ENCODE data around the gene PRKN. TPM values are rescaled to one million over a fixed set of nuclear protein-coding genes. Genes with fewer than 3 reads are reported as not detected.

The PRKN gene
- total and polyA plus RNA-seq, 2 donors, result 3.5 to 6.5 TPM

GRCh38 chr6:162369091-162369490 is 358.5 kb downstream of the PRKN start:
- WGBS, result 97% methylated on average over 2 of the region's 2 CpGs

GRCh38 chr6:162364488-162364887 is 363.1 kb downstream of the PRKN start:
- H3K4me3 ChIP-seq (ENCODE audit: low read depth, low read length), result no peak overlapping the region
- H3K36me3 ChIP-seq (ENCODE audit: insufficient read depth), result no peaks in the 10 kb centered on the region
- no peak overlapping the region for H3K27ac ChIP-seq (ENCODE audit: low read depth)
- no peak for DNase-seq (ENCODE audit: extremely low spot score)
- 77% methylated on average over 4 of the region's 4 CpGs for WGBS
- H3K4me1 ChIP-seq (ENCODE audit: insufficient read depth), result no peaks in the 10 kb centered on the region

More at GRCh38 chr6:162369091-162369490, 358.5 kb downstream of the PRKN start:
- Histone ChIP-seq H3K36me3 (ENCODE audit: insufficient read depth) (no peaks in the 10 kb centered on the region), H3K4me3 (ENCODE audit: low read depth, low read length) (no peak overlapping the region), H3K27ac (ENCODE audit: low read depth) (no peak overlapping the region), H3K4me1 (ENCODE audit: insufficient read depth) (no peaks in the 10 kb centered on the region)
- DNase-seq (ENCODE audit: extremely low spot score), result no peak

- Histone ChIP-seq H3K36me3 (ENCODE audit: insufficient read depth) (no peaks in the 10 kb centered on the region), H3K4me3 (ENCODE audit: low read depth, low read length) (no peak overlapping the region), H3K27ac (ENCODE audit: low read depth) (no peak overlapping the region), H3K4me1 (ENCODE audit: insufficient read depth) (no peaks in the 10 kb centered on the region)
- 79% methylated on average over 4 of the region's 4 CpGs for WGBS
- DNase-seq (ENCODE audit: extremely low spot score), result no peak
Observed at GRCh38 chr6:162363757-162364156, 363.8 kb downstream of the PRKN start.

- 79% methylated on average over 6 of the region's 6 CpGs for WGBS
- no peak overlapping the region for H3K4me3 ChIP-seq (ENCODE audit: low read depth, low read length)
Observed at GRCh38 chr6:162360901-162361567, 366.5 kb downstream of the PRKN start.

GRCh38 chr6:162358625-162359024 is 368.9 kb downstream of the PRKN start:
- no peak overlapping the region for H3K4me3 ChIP-seq (ENCODE audit: low read depth, low read length)
- WGBS, result 85% methylated on average over 4 of the region's 4 CpGs
- DNase-seq (ENCODE audit: extremely low spot score), result no peak
- H3K4me1 ChIP-seq (ENCODE audit: insufficient read depth), result no peaks in the 10 kb centered on the region
- no peak overlapping the region for H3K27ac ChIP-seq (ENCODE audit: low read depth)
- H3K36me3 ChIP-seq (ENCODE audit: insufficient read depth), result no peaks in the 10 kb centered on the region

More at GRCh38 chr6:162360901-162361567, 366.5 kb downstream of the PRKN start:
- no peak for DNase-seq (ENCODE audit: extremely low spot score)
- Histone ChIP-seq H3K4me1 (ENCODE audit: insufficient read depth) (no peaks in the 10 kb centered on the region), H3K36me3 (ENCODE audit: insufficient read depth) (no peaks in the 10 kb centered on the region), H3K27ac (ENCODE audit: low read depth) (no peak overlapping the region)

GRCh38 chr6:162345051-162345511 is 382.5 kb downstream of the PRKN start:
- no peaks in the 10 kb centered on the region for H3K4me1 ChIP-seq (ENCODE audit: insufficient read depth)
- WGBS, result 77% methylated on average over 4 of the region's 4 CpGs
- no peak overlapping the region for H3K27ac ChIP-seq (ENCODE audit: low read depth)
- no peaks in the 10 kb centered on the region for H3K36me3 ChIP-seq (ENCODE audit: insufficient read depth)
- DNase-seq (ENCODE audit: extremely low spot score), result no peak
- H3K4me3 ChIP-seq (ENCODE audit: low read depth, low read length), result no peak overlapping the region

- WGBS, result 80% methylated on average over 2 of the region's 2 CpGs
- Histone ChIP-seq H3K27ac (ENCODE audit: low read depth) (no peak overlapping the region), H3K36me3 (ENCODE audit: insufficient read depth) (no peaks in the 10 kb centered on the region), H3K4me1 (ENCODE audit: insufficient read depth) (no peaks in the 10 kb centered on the region), H3K4me3 (ENCODE audit: low read depth, low read length) (no peak overlapping the region)
- no peak for DNase-seq (ENCODE audit: extremely low spot score)
Observed at GRCh38 chr6:162344646-162345010, 382.9 kb downstream of the PRKN start.

GRCh38 chr6:162343936-162344645 is 383.5 kb downstream of the PRKN start:
- Histone ChIP-seq H3K4me1 (ENCODE audit: insufficient read depth) (no peaks in the 10 kb centered on the region), H3K4me3 (ENCODE audit: low read depth, low read length) (no peak overlapping the region), H3K36me3 (ENCODE audit: insufficient read depth) (no peaks in the 10 kb centered on the region), H3K27ac (ENCODE audit: low read depth) (no peak overlapping the region)
- WGBS, result 53% methylated on average over 8 of the region's 8 CpGs
- no peak for DNase-seq (ENCODE audit: extremely low spot score)

- WGBS, result 56% methylated on average over 3 of the region's 3 CpGs
- H3K4me3 ChIP-seq (ENCODE audit: low read depth, low read length), result no peak overlapping the region
- no peak for DNase-seq (ENCODE audit: extremely low spot score)
- no peaks in the 10 kb centered on the region for H3K4me1 ChIP-seq (ENCODE audit: insufficient read depth)
- no peak overlapping the region for H3K27ac ChIP-seq (ENCODE audit: low read depth)
- H3K36me3 ChIP-seq (ENCODE audit: insufficient read depth), result no peaks in the 10 kb centered on the region
Observed at GRCh38 chr6:162343198-162343935, 384.2 kb downstream of the PRKN start.

GRCh38 chr6:162337412-162337811 is 390.2 kb downstream of the PRKN start:
- Histone ChIP-seq H3K4me1 (ENCODE audit: insufficient read depth) (no peaks in the 10 kb centered on the region), H3K27ac (ENCODE audit: low read depth) (no peak overlapping the region), H3K36me3 (ENCODE audit: insufficient read depth) (no peaks in the 10 kb centered on the region), H3K4me3 (ENCODE audit: low read depth, low read length) (no peak overlapping the region)
- WGBS, result 78% methylated on average over 6 of the region's 6 CpGs
- DNase-seq (ENCODE audit: extremely low spot score), result no peak

GRCh38 chr6:162336359-162336758 is 391.2 kb downstream of the PRKN start:
- 95% methylated on average over 6 of the region's 6 CpGs for WGBS
- Histone ChIP-seq H3K4me3 (ENCODE audit: low read depth, low read length) (no peak overlapping the region), H3K4me1 (ENCODE audit: insufficient read depth) (no peaks in the 10 kb centered on the region), H3K27ac (ENCODE audit: low read depth) (no peak overlapping the region), H3K36me3 (ENCODE audit: insufficient read depth) (no peaks in the 10 kb centered on the region)
- no peak for DNase-seq (ENCODE audit: extremely low spot score)

- WGBS, result 96% methylated on average over 4 of the region's 4 CpGs
- H3K4me1 ChIP-seq (ENCODE audit: insufficient read depth), result no peaks in the 10 kb centered on the region
Observed at GRCh38 chr6:162332365-162332764, 395.2 kb downstream of the PRKN start.

GRCh38 chr6:162331911-162332310 is 395.7 kb downstream of the PRKN start:
- H3K4me1 ChIP-seq (ENCODE audit: insufficient read depth), result no peaks in the 10 kb centered on the region
- no peak for DNase-seq (ENCODE audit: extremely low spot score)
- H3K36me3 ChIP-seq (ENCODE audit: insufficient read depth), result no peaks in the 10 kb centered on the region
- no peak overlapping the region for H3K27ac ChIP-seq (ENCODE audit: low read depth)
- 65% methylated on average over 1 of the region's 1 CpG for WGBS
- no peak overlapping the region for H3K4me3 ChIP-seq (ENCODE audit: low read depth, low read length)

More at GRCh38 chr6:162332365-162332764, 395.2 kb downstream of the PRKN start:
- Histone ChIP-seq H3K4me3 (ENCODE audit: low read depth, low read length) (no peak overlapping the region), H3K27ac (ENCODE audit: low read depth) (no peak overlapping the region), H3K36me3 (ENCODE audit: insufficient read depth) (no peaks in the 10 kb centered on the region)
- no peak for DNase-seq (ENCODE audit: extremely low spot score)

- H3K4me3 ChIP-seq (ENCODE audit: low read depth, low read length), result no peak overlapping the region
- 62% methylated on average over 4 of the region's 4 CpGs for WGBS
Observed at GRCh38 chr6:162325826-162326225, 401.7 kb downstream of the PRKN start.

More at GRCh38 chr6:162325826-162326225, 401.7 kb downstream of the PRKN start:
- Histone ChIP-seq H3K4me1 (ENCODE audit: insufficient read depth) (no peaks in the 10 kb centered on the region), H3K27ac (ENCODE audit: low read depth) (no peak overlapping the region), H3K36me3 (ENCODE audit: insufficient read depth) (no peaks in the 10 kb centered on the region)
- DNase-seq (ENCODE audit: extremely low spot score), result no peak
